UCSD-AML1 (cell line): Measurements from ENCODE around the gene DUSP8.

Source experiments
- DNase-seq: peaks from one replicate; lab custom pipeline; 2025; ENCODE audit not compliant: unreplicated experiment; lab: John Stamatoyannopoulos, UW

The DUSP8 gene

DNA sequence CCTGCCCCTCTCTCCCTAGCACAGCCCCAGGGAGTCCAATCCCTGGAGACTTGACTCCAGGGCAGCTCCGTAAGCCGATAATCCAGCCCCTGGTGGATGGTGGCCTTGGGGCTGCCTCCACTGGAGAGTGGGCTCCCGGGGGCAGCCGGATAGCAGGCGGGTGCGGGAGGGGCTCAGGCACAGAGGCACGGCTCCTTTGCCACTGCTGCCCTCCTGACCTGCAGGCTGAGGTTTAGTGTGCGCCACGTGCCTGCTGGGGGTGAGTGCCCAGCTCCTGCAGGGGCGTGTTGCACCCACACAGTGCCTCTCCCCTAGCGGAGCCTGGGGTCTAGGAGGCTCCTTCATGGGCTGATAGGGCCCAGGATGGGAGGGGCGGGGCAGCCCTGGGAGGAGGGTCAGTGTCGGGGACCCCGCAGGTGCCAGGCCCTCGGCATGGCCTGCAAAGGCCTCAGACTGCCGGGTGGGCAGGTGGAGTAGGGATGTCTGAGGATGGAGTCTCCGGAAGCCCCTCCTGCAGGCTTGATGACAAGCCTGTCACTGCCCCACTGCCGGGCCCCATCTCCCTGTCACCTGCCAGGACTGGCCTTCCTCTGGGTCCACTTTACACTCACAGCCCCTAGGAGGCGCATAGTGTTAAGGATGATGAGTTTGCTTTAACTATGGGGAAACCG lies 5.6 kb downstream of the DUSP8 start:
- DNase-seq = no peak

GRCh38 chr11:1565904-1566247 lies 6.2 kb downstream of the DUSP8 start:
- DNase-seq = no peak

GRCh38 chr11:1565173-1565903 lies 6.7 kb downstream of the DUSP8 start:
- DNase-seq = no peak

GRCh38 chr11:1564535-1565172 lies 7.4 kb downstream of the DUSP8 start:
- DNase-seq = no peak

DNA sequence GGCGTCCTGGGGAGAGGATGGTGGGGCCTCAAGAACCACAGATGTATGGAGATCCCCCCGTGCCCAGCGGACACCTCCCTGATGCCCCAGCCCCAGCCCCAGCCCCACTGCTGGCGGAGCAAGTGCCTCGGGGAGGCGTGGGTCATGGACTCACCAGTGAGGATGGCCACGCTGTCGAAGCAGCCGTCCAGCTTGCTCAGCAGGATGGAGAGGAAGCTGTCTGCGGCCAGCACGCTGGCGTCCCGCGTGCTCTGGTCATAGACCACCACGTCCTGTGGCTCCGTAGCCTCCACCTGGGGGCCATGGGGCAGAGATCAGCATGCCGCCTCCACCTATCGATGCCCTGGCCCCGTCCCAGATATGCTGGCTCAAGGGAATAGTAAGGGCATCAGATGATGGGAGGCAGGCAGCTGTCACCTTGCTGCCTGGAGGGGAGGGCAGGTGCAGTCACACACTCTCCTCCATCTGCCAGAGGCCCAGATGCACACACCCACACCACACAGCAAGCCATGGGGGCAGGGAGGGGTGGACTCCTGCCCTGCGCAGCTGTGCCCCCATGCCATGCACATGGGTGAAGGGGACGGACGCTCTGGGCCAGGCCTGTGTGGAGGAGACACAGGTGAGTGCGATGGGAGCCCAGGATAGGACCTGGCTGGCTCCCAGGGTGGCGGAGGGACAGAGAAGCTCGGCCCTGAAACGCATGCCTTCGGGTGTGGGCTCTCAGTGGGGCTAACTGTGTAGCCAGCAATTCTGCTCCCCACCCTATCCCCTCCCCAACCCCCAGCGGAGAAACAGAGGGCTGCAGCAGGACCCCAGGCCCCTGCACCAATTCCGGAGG lies 8.2 kb downstream of the DUSP8 start:
- DNase-seq = no peak

DNA sequence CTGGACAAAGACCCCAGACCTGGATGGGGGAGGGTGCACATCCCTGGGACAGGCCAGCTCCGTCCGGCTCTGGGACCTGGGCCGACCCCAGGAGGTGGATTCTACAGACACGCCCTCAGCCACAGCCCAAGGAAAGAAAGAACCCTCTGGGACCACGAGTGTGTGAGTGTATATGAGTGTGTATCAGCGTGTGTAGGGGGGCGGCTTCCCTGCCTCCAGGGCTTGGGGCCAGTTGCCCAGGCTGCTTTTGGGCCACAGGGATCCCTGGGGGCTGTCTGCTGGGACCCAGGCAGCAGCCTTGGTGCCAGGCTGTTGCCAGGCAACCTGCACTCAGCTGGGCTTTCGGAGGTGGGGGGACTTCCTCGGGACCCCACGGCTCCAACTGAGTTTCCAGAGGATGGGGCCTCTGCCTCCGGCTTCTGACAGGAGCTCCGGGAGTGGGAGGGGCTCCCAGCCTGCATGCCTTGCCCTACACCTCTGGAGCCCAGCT lies 8.9 kb downstream of the DUSP8 start:
- no peak for DNase-seq

DNA sequence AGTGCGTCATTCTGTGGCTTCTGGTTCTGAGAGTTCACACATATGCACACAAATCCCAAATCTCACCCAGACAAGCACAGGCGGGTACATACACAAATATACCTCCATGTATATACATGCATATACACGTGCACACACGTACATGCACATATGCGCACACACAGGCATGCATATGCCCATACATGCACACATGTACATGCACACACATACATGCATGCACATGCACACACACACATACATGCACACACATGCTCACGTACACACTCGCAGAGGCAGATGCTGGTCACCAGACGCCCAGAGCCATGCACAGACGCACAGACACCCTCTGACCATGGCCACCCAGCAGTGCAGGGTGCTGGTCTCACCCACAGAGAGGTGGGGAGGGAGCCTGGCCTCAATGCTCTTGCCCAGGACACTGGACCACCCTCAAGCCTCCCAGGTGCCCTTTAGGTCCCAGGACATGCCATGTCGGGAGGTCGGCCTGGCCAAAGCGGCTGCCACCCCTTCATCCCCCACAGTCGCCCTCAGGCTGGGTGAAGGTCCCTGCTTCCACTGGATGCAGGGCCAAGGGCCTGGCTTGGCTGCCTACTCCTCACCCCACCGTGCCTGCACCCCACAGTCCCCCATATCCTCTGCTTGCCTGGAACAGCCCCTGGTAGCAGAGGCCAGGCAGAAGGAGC lies 9.5 kb downstream of the DUSP8 start:
- no peak for DNase-seq

GRCh38 chr11:1561955-1562354 lies 10.1 kb downstream of the DUSP8 start:
- no peak for DNase-seq

DNA sequence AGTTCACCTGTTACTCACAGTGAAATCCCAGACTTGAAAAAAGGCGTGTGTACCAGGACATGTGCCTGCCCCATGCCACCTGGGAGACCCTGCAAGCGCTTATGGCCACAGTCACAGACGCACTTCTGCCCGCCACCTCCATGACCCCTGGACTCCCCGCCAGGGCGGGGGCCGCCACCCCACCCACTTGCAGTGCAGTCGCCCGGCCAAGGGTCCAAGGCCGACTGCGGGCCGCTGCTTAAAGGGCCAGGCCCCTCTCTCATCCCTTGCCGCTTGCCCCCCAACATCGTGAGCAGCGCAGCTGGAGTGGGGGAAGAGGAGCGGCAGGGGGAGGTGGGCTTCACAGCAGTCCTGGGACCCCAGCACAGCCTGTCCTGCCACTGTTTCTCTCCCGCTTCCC lies 10.8 kb downstream of the DUSP8 start:
- DNase-seq = no peak

DNA sequence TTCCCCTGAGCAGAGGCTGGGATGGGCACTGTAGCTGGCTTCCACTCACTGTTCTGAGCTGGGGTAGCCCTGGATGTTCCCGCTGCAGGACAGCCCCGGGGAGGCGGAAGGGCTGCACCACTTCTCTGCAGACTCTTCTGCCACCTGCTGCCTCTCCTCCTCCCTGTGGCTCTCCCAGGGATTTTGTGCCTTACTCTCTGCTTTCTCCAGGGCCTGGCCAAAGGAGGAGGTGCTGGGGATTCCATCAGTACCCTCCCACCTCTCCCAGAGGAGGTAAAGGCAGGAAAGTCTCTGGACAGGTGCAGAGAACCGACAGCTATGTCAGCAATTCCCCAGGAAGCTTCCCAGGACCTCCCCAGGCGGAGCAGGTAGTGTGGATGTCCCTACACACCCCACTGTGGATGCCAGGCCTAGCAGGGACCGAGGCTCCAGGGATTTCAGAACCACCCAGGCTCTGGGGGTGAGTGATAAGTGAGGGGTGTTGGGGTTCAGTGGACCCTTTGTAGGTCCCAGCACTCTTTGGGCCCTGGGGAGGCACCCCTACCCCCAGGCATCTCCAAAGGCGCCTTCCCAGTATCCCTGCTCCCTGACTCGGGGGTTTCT lies 11.3 kb downstream of the DUSP8 start:
- DNase-seq = no peak

- DNase-seq = no peak
These were observed 11.9 kb downstream of the DUSP8 start for GRCh38 chr11:1560002-1560648.

DNA sequence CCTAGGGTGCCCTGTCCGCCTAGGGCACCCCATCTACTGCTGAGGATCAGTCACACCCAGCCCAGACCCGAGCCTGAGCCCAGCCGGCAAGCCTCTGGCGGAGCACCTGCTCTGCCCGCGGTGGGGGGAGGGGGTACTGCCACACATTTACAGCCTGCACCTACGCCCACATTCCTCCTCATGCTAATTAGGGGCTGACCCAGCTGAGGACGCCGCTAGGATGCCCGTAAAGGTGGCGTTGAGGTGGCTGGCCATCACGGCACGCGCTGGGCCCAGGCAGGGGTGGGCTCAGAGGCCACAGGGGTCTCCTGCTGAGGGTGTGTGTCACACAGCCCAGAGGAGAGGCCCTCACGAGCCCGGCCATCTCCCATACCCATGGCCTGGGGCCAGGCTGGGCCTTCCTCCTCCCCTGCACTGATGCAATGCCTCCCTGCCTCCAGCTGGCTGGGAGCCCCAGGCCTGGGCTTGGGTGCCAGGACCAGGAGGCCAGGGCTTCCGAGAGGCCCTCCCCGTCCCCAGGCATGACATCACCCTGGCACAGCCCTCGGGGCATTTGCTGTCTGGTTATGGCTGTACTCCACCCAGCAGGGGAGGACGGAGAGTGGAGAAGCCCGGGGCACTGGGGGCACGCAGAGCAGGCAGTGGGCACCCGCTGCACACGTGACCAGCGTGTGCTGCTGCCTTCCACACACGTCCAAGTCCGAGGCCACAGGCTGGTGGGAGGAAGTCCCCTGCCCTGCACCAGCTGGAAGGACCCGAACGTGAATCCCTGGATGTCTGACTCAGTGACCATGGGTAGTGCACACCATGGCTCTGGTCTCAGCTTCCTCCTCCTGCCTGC lies 12.7 kb downstream of the DUSP8 start:
- DNase-seq = no peak

DNA sequence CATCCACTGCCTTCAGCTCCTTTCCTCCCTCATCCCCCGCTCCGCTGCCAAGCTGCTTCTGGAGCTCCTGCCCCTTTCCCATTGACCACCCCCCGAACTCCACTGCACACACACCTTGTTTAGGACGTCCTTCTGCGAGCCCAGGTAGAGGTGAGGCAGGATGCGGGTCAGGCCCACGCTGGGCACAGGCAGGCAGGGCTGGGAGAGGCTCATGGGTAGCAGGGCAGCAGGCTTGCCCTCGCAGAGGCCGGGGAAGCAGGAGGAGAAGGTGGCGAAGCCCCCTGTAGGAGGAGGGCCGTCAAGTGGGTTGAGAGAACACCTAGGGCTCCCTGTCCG lies 13.3 kb downstream of the DUSP8 start:
- DNase-seq = no peak

DNA sequence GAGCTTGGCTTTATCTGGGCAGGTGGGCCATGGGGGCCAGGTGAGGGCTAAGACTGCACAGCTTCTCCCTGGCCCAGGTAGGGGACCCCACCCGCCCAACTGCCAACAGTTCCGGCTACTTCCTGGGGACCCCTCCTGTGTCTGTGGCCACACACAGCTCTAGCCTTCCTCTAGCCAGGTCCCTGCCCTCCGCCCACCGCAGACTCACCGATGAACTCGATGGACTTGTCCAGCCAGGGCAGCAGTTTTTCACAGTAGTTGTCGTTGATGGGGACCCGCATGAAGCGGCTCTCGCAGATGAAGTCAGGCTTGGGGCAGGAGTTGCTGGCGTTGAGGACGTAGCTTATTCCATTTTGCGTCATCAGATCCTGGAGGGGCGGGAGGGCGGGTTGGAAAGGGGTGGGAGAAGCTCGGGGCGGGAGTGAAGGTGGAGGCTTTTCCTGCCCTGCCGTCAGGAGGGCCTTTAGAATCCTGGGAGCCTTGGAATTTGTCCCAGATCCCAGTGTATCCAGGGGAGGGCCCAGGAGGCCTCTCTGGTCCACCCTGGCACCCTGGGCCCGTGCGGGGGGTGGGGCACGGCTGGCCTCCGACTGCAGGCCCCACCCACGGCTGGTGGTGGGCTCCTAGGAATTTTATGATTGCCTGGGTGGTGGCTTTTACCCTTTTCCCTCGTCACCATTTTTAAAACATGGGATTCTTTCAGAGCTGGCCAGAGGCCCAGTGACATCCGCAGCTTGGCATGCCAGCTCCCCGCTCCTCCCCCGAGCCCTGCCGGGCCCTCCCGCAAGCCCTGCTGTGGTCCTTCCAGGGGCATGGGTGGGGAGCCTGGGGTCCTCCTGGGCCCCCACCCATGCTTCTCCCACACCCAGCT lies 13.9 kb downstream of the DUSP8 start:
- DNase-seq = no peak

DNA sequence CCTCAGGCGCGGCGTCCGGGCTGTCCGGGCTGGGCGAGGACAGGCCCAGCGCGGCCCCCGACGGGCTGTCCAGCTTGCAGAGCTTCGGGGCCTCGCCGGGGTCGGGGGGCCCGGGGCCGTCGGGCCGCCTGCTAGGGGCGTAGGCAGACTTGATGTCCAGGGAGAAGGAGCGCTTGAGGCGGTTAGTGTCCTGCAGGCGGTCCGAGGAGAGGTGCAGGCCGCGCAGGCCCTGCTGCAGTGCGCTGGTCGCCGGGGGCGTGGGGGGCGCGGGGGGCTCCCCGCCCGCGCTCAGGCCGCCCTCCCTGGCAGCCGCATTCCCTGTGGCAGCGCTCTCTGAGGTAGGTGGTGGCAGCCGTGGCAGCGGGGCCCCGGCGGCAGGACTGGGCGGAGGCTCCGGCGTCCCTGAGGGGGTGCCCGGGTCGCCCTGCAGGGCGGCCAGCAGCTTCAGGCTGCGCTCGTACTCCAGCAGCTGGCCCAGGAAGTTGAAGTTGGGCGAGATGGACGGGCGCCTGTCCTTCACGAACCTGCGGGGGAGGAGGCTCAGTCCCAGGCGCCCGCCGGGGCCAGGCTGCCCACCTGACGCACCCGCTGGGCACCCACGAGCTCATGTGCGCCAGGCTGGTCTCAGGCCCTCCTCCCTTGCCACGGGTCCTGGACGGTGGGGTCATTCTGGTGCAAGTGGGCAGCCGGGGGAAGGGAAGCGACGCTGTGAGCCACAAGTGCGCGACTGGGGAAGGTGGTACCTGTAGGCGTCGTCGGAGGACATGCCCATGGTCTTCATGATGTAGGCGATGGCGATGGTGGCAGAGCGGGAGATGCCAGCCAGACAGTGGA lies 14.8 kb downstream of the DUSP8 start:
- no peak for DNase-seq

- no peak for DNase-seq
These were observed 15.7 kb downstream of the DUSP8 start for GRCh38 chr11:1556278-1556902.

- DNase-seq = no peak
These were observed 16.3 kb downstream of the DUSP8 start for GRCh38 chr11:1555713-1556153.
